ENCODE measurements around the gene KRTAP12-3. TPM values are rescaled to one million over a fixed set of nuclear protein-coding genes. Genes with fewer than 3 reads are reported as not detected.
"Not testable (repeated sequence)": the region's sequence is repeated elsewhere in the genome, so short reads cannot be mapped to it uniquely, and the experiment has no call there.

The KRTAP12-3 gene, protein sequence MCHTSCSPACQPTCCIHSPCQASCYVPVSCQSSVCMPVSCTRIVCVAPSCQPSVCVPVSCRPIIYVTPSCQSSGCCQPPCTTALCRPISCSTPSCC
- total RNA-seq = not detected in 2 replicates

DNA sequence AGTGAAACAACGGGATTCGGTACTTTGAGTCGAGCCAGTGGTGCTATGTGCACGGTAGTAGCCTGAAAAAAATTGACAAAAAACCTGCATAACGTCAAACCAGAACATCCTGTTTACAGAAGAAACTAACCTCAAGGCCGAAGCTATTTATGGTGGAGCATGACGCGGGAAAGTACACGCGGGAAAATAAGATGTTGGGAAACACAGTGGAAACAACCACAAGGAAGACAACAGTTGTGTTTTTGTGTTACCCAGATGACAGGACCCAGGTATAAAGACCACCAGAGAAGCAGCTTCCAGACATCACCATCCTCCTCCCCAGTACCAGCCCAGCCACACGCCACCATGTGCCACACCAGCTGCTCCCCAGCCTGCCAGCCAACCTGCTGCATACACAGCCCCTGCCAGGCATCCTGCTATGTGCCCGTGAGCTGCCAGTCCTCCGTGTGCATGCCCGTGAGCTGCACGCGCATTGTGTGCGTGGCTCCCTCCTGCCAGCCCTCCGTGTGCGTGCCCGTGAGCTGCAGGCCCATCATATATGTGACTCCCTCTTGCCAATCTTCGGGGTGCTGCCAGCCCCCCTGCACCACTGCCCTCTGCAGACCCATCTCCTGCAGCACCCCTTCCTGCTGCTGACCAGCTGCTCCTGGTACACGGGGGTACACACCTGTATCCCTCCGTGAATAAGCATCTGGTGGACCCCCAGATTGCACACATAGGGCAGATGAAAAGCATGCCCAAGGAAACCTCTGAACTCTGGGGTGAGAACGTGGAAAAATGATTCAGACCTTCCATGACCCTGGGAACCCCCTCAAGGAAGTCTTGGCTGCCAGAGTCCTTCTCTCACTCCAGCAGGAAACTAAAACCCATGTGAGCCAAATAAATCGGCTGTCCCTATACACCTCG, at the start of gene KRTAP12-3:
Gene KRTAP12-3, plus strand, starts transcription at position 298 of the 906 bp plus-strand sequence. Its CDS starts 48 bp downstream, at position 346.
- DNase-seq (ENCODE audit: extremely low read depth, low read depth, low spot score) = no peak

GRCh38 chr21:44609193-44609592, 48.5 kb upstream of the KRTAP12-3 start:
- no peak for DNase-seq (ENCODE audit: extremely low read depth, low read depth, low spot score)

- DNase-seq (ENCODE audit: extremely low read depth, low read depth, low spot score) = not testable (repeated sequence)
Observed at GRCh38 chr21:44610157-44610843, 47.4 kb upstream of the KRTAP12-3 start.

- DNase-seq (ENCODE audit: extremely low read depth, low read depth, low spot score) = no peak
Observed at GRCh38 chr21:44611551-44611950, 46.2 kb upstream of the KRTAP12-3 start.

- no peak for DNase-seq (ENCODE audit: extremely low read depth, low read depth, low spot score)
Observed at GRCh38 chr21:44612029-44612486, 45.7 kb upstream of the KRTAP12-3 start, which contains the start of gene KRTAP10-8. KRTAP10-8 (plus strand) TSS chr21:44612079; CDS start chr21:44612101, 22 bp downstream.

GRCh38 chr21:44612669-44613229, 45.0 kb upstream of the KRTAP12-3 start:
- DNase-seq (ENCODE audit: extremely low read depth, low read depth, low spot score) = no peak

- no peak for DNase-seq (ENCODE audit: extremely low read depth, low read depth, low spot score)
Observed at GRCh38 chr21:44613386-44614155, 44.2 kb upstream of the KRTAP12-3 start.

DNA sequence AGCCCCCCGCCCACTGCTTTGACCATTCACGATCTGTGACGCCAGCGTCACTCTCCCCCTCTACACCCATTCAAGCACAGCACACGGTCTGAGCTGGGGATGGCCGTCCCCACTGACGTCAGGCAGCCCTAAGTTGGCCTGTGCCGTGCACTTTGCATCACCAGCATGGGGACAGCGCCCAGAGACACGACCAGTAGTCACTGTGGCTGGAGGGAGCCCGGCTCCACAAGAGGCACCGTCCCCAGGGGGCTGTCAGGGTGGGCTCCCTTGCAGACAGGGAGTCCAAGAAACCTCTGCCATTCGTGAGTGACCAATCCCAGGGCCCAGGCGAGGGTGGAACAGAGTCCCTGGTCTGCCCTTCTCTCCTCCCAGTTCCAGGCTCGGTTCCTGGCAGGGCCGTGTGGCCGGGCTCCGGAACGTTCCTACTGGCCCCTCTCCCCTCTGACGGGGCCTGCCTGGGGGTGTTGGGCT, 43.5 kb upstream of the KRTAP12-3 start:
- DNase-seq (ENCODE audit: extremely low read depth, low read depth, low spot score) = no peak

- DNase-seq (ENCODE audit: extremely low read depth, low read depth, low spot score) = no peak
Observed at GRCh38 chr21:44614961-44615391, 42.8 kb upstream of the KRTAP12-3 start.

DNA sequence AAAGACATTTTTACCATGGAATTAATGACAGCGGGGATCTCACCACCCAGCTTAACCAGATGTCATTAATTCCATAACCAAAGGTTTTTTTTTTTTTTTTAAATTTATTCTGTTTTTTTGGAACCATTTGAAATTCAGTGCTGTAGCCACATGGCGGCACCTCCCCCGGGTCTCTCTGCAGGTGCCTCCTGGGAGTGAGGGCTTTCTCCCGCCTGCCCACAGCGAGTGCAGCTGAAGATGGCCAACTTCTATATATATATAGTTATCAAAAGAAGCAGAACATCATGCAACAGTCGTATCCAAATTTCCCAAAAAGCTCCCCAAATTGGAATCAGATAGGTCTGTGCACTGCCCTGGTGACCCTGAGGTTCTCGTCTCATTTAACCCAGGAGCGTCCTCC, 42.3 kb upstream of the KRTAP12-3 start:
- no peak for DNase-seq (ENCODE audit: extremely low read depth, low read depth, low spot score)

DNA sequence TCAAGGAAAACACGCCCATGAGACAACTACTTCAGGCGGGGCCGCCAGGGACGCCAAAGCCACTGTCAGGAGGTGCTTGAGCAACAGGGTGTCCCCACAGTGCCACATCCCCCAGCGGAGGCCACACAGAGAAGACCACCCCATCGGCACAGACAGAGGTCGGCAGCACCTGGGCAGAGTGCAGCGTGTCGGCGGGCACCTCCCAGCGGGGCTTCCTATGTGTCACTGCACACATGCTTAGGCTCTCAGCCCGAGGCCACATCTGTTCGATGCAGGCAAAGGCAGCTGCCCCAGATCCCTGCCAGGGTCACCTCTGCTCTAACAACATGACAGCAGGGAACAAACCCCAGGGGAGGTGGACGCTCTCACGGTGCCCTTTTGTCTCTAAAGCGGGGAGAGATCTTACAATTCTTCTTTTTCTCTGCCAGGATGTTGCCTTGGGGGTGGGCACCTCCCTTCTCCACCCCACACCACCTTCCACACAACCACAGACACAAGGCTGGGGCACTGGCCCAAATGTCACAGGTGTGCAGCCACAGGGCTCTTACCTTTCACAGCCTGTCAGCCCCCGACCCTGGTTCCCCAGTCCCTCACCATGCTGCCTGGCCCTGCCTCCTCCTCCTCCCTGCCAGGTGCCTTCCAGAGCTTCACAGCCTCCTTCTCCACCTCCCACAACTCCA, 41.7 kb upstream of the KRTAP12-3 start:
- DNase-seq (ENCODE audit: extremely low read depth, low read depth, low spot score) = no peak

GRCh38 chr21:44616591-44616926, 41.2 kb upstream of the KRTAP12-3 start:
- no peak for DNase-seq (ENCODE audit: extremely low read depth, low read depth, low spot score)

GRCh38 chr21:44617071-44617501, 40.6 kb upstream of the KRTAP12-3 start:
- no peak for DNase-seq (ENCODE audit: extremely low read depth, low read depth, low spot score)

DNA sequence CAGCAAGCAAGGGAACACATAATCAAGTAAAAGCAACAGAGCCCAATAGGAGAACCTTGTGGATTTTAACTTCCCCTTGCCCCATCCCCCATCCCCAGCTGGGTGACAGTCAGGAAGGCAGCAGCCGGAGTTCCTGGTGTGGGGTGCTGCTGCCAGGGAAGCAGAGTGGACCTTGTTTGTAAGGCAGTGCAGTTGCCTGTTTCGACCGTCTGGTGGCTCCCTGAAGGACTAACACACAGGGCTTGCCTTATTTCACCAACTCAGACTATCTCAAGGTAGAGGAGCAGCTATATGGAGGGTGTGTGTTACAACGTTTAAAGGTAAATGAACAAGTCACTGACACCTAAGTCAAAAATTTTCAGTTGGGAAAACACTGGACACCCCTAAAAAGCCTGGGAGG, 39.2 kb upstream of the KRTAP12-3 start:
- DNase-seq (ENCODE audit: extremely low read depth, low read depth, low spot score) = peak; percentile 2

DNA sequence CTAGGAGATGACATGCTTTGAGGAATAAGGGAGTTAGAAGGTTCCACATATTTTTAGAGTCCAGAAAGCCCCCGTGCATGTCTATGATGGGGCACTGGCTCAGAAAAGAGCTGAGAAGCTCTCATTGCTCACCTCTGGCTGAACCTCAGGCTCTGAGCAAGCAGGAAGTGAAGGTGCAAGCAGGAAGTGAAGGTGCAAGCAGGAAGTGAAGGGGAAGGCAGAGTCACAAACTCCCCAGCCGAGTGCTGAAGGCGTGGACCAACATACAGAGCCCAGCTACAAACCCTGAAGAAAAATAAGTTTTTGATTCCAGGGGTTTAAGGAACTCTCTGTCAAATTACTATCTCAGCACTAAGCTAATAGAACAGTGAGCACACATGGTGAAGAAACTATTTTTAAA, 38.8 kb upstream of the KRTAP12-3 start:
- no peak for DNase-seq (ENCODE audit: extremely low read depth, low read depth, low spot score)

DNA sequence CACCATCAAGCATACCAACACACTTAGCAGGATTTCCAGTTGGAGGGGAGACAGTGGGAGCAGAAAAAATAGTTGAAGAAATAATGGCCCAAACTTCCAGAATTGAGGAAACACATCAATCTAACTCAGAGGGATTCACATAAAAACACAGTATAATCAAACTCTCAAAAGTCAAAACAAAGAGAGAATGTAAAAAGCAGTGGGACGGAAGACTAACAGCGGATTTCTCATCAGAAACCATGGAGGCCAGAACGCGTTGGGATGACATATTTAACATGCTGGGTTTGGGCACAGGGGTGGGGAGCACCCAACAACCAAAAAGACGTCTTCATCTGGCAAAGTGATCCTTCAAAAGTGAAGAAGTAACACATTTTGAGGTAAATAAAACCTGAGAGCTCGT, 37.8 kb upstream of the KRTAP12-3 start:
- no peak for DNase-seq (ENCODE audit: extremely low read depth, low read depth, low spot score)

- DNase-seq (ENCODE audit: extremely low read depth, low read depth, low spot score) = no peak
Observed at GRCh38 chr21:44623575-44623974, 34.2 kb upstream of the KRTAP12-3 start.

DNA sequence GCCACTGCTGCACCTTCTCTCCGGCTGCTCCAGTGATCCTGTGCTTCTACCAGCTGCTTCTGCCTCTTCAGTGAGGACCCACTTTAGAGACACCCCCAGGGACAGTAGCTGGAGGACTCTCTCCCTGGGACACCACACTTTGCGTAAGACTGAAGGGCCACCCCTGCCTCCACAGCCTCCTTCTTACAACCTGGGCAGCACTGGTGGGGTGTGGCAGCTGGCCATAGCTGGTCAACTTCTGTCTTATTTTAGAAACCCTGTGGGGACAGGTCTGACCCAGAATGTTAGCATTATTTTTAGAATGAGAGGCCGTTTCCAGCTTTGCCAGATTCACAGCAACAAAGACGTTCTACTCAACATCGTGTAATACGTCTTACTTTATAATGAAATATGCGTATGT, 32.0 kb upstream of the KRTAP12-3 start:
- no peak for DNase-seq (ENCODE audit: extremely low read depth, low read depth, low spot score)

GRCh38 chr21:44626262-44626661, 31.5 kb upstream of the KRTAP12-3 start:
- DNase-seq (ENCODE audit: extremely low read depth, low read depth, low spot score) = no peak

DNA sequence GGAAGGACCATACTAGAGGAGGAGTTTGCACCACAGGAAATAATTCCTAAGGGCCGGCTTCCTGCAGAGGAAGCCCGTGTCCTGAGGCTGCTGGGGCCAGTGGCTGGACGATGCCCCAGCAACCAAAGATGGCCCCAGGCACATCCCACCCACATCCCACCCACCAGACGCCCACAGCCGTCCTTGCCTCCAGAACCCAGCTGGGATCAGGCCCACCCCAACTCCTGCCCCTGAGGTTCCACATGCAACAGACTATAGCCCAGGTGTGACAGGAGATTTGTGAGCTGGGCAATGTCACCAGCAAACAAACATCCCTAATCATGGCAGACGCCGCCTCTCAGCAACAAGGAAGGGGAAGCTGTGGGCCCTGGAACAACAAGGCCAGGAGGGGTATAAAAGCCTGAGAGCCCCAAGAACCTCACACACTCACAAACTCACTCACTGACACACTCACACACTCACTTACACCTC, 31.0 kb upstream of the KRTAP12-3 start, which contains the start of gene KRTAP10-9:
Gene KRTAP10-9, plus strand, starts transcription at position 421 of the 471 bp plus-strand sequence. CDS start 79 bp downstream, outside the sequence.
- no peak for DNase-seq (ENCODE audit: extremely low read depth, low read depth, low spot score)

All from glomerular endothelial cell (primary cell).